B cell (primary cell): Measurements from ENCODE around the gene CCDC50. TPM values are rescaled to one million over a fixed set of nuclear protein-coding genes. Genes with fewer than 3 reads are reported as not detected.

Experiments
- ATAC-seq: fragments of 200-7000 bp; cut with Tn5 transposase; one replicate; pipeline ENCODE4 v1.10.0; 2021; ENCODE audit warnings: low read depth, mild to moderate bottlenecking, moderate number of reproducible peaks, moderate library complexity
- CTCF ChIA-PET: fragments of 350-600 bp; sonication (Branson Sonifier 250); formaldehyde crosslinking; loops from one replicate; lab custom pipeline; 2021; ENCODE audit warnings: antibody characterized with exemption, inconsistent platforms; lab: Charles Lee
- POLR2A ChIA-PET: fragments of 350-600 bp; sonication (Branson Sonifier 250); formaldehyde crosslinking; loops from one replicate; lab custom pipeline; 2021; ENCODE audit warnings: antibody characterized with exemption; lab: Charles Lee
- DNase-seq: peaks from one replicate; pipeline ENCODE4 v3.0.0; 2013
- H2AFZ ChIP-seq: 2 replicates; pipeline ENCODE4 v1.6.1; 2012; ENCODE audit warnings: mild to moderate bottlenecking, low read depth, low read length; ENCODE audit not compliant: insufficient read depth, poor library complexity, severe bottlenecking
- H3K27ac ChIP-seq, 2 donors: 1 replicate in 1 of 2; 2 replicates in 1 of 2; pipeline ENCODE4 v1.5.1; 2012 to 2013; ENCODE audit warnings: low read length in 2 of 2, mild to moderate bottlenecking in 2 of 2, moderate library complexity in 1 of 2
- H3K27me3 ChIP-seq, 4 experiments: fragments of 200-600 bp in 1 of 4; sonication (generic) in 1 of 4; replicated peaks in 1 of 4; 1 replicate in 2 of 4; 2 replicates in 2 of 4; pipeline versions ENCODE4 v1.6.1 to v1.7.0; 2013 to 2016; ENCODE audit warnings: low read length in 3 of 4, mild to moderate bottlenecking in 2 of 4, mixed read lengths in 1 of 4, moderate library complexity in 1 of 4; ENCODE audit not compliant: insufficient read depth in 4 of 4, control insufficient read depth in 3 of 4; ENCODE audit errors: control extremely low read depth in 1 of 4
- H3K36me3 ChIP-seq, 2 experiments: replicated peaks in 1 of 2; 1 replicate in 1 of 2; 2 replicates in 1 of 2; pipeline versions ENCODE4 v1.6.1 to v1.7.1; 2013; ENCODE audit warnings: low read length in 1 of 2; ENCODE audit not compliant: insufficient read depth in 2 of 2, control insufficient read depth in 1 of 2; ENCODE audit errors: control extremely low read depth in 1 of 2, extremely low read depth in 1 of 2
- H3K4me1 ChIP-seq, 2 donors: fragments of 200-600 bp in 1 of 2; sonication (generic) in 1 of 2; 1 replicate in 1 of 2; 2 replicates in 1 of 2; pipeline versions ENCODE4 v1.5.1 to v1.6.1; 2013 to 2017; ENCODE audit warnings: low read length in 2 of 2; ENCODE audit not compliant: control insufficient read depth in 2 of 2, insufficient read depth in 2 of 2
- H3K4me2 ChIP-seq: replicated peaks from 2 replicates; pipeline ENCODE3; 2012; ENCODE audit warnings: mild to moderate bottlenecking, low read depth, low read length; ENCODE audit not compliant: poor library complexity, severe bottlenecking
- H3K4me3 ChIP-seq, 5 experiments: fragments of 200-600 bp in 1 of 5; sonication (generic) in 1 of 5; 1 replicate in 3 of 5; 2 replicates in 2 of 5; pipeline versions ENCODE4 v1.5.1 to v1.7.0; 2011 to 2016; ENCODE audit warnings: low read length in 4 of 5, mild to moderate bottlenecking in 4 of 5, low read depth in 2 of 5, control low read depth in 1 of 5, moderate library complexity in 1 of 5; ENCODE audit not compliant: insufficient read depth in 1 of 5; ENCODE audit errors: control extremely low read depth in 1 of 5, extremely low read depth in 1 of 5
- H3K79me2 ChIP-seq: fragments of 200-600 bp; sonication (generic); one replicate; pipeline ENCODE4 v1.6.0; 2016; ENCODE audit warnings: low read length; ENCODE audit not compliant: control insufficient read depth, insufficient read depth
- H3K9ac ChIP-seq: fragments of 200-600 bp; sonication (generic); 2 replicates; pipeline ENCODE4 v1.6.1; 2017; ENCODE audit warnings: mild to moderate bottlenecking, low read length, moderate library complexity
- H3K9me3 ChIP-seq, 3 donors: one replicate each; pipeline versions ENCODE4 v1.6.1 to v1.7.1; 2013; ENCODE audit warnings: low read length in 2 of 3; ENCODE audit not compliant: control insufficient read depth in 2 of 3, insufficient read depth in 1 of 3; ENCODE audit errors: control extremely low read depth in 1 of 3
- H4K20me1 ChIP-seq: 2 replicates; pipeline ENCODE4 v1.6.0; 2012; ENCODE audit warnings: mild to moderate bottlenecking, low read length; ENCODE audit not compliant: insufficient read depth, control insufficient read depth, poor library complexity, severe bottlenecking
- H3K27ac Mint-ChIP-seq: one replicate; pipeline ENCODE4 v1.8.0; 2021; ENCODE audit warnings: mixed read lengths
- H3K27me3 Mint-ChIP-seq: one replicate; pipeline ENCODE4 v1.8.0; 2021; ENCODE audit warnings: mixed read lengths
- H3K4me1 Mint-ChIP-seq: one replicate; pipeline ENCODE4 v1.8.0; 2021; ENCODE audit warnings: mixed read lengths
- H3K4me3 Mint-ChIP-seq: one replicate; pipeline ENCODE4 v1.8.0; 2021; ENCODE audit warnings: mixed read lengths
- H3K9me3 Mint-ChIP-seq: one replicate; pipeline ENCODE4 v1.8.0; 2022; ENCODE audit warnings: mixed read lengths; ENCODE audit not compliant: insufficient read depth
- EZH2 ChIP-seq: IDR thresholded peaks from 2 replicates; pipeline ENCODE4 v1.6.1; 2012; ENCODE audit warnings: borderline replicate concordance, low read depth, mild to moderate bottlenecking, moderate library complexity, low read length; ENCODE audit not compliant: insufficient read depth, poor library complexity, severe bottlenecking
- WGBS: methylation state at CpG from one replicate; pipeline ENCODE4 v1.1.5; 2013; ENCODE audit warnings: missing lambda C conversion rate; ENCODE audit not compliant: insufficient coverage; 5-methylcytosine and 5-hydroxymethylcytosine counted together
- intact Hi-C: fragments of 100-400 bp; cut with micrococcal nuclease; formaldehyde crosslinking; loops from one replicate; pipeline ENCODE4 v1.10.0; 2022
- polyA plus RNA-seq: library from polyadenylated mRNA; depleted of rRNA; stranded (reverse); fragments of >200 nt; gene quantifications from 2 replicates; pipeline ENCODE4 v1.2.3, GENCODE V29; 2012
- total RNA-seq, 2 donors: library from RNA; stranded (reverse); fragments of 120-200 nt in 1 of 2; gene quantifications; 1 replicate in 1 of 2; 2 replicates in 1 of 2; pipeline versions ENCODE4 v1.2.3 to v1.2.4, GENCODE V29; 2013 to 2022
- TF ChIP-seq, protein P1 (sequence below): fragments of 200-600 bp; IDR thresholded peaks from one replicate; pipeline ENCODE4 v1.8.0; 2022; ENCODE audit warnings: antibody characterized with exemption, mild to moderate bottlenecking

The CCDC50 gene
- total and polyA plus RNA-seq, 2 donors (not counting 1 experiment from before 2014, with no cell fraction given), result 48.7 to 121 TPM

DNA sequence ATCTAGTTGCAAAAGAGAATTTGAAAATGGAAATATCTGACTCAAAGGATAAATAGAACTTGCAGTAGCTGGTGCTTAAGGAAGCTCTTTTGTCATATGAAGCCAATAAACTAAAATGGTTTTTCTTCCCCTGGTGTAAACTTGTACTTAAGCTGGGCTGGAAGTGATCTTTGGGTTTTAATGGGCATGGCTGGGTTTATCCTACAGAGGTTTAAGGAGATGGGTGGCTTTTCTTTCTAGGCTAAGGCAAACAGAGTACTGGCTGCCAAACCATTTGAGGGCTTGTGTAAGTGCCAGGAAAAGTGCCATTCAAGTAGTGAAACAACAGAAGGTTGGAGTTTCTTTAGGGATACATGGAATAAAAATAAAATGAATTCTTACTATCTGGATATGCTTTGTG, 13.2 kb downstream of the CCDC50 start:
- Histone ChIP-seq H3K4me2 (no peak overlapping the region), H4K20me1 (peaks cover 35% of the 10 kb centered on the region), H3K4me1 (peaks cover 31 to 66% of the 10 kb centered on the region in 2 donors), H3K4me3 (no peak overlapping the region), H3K79me2 (peaks cover 100% of the 10 kb centered on the region), H3K9me3 (no peaks in the 10 kb centered on the region), H3K9ac (no peak overlapping the region), H2AFZ (no peak overlapping the region), H3K27ac (peak overlapping the region in 1 of 2 donors; percentile 4), H3K27me3 (no peaks in the 10 kb centered on the region), H3K36me3 (peaks cover 3 to 5% of the 10 kb centered on the region in 2 experiments)
- Mint-ChIP-seq H3K27ac (peak overlapping the region; percentile 6), H3K9me3 (no peaks in the 10 kb centered on the region), H3K4me3 (peak overlapping the region; percentile 4), H3K4me1 (peaks cover 88% of the 10 kb centered on the region), H3K27me3 (no peaks in the 10 kb centered on the region)
- POLR2A ChIA-PET, result no interaction called here
- CTCF ChIA-PET, result interaction anchor here (0.6 to 0.9 kb wide), 2 partner anchors 14 to 16 kb away, joined by 3 read pairs; no protein-coding TSS in a partner anchor
- TF ChIP-seq, protein P1, sequence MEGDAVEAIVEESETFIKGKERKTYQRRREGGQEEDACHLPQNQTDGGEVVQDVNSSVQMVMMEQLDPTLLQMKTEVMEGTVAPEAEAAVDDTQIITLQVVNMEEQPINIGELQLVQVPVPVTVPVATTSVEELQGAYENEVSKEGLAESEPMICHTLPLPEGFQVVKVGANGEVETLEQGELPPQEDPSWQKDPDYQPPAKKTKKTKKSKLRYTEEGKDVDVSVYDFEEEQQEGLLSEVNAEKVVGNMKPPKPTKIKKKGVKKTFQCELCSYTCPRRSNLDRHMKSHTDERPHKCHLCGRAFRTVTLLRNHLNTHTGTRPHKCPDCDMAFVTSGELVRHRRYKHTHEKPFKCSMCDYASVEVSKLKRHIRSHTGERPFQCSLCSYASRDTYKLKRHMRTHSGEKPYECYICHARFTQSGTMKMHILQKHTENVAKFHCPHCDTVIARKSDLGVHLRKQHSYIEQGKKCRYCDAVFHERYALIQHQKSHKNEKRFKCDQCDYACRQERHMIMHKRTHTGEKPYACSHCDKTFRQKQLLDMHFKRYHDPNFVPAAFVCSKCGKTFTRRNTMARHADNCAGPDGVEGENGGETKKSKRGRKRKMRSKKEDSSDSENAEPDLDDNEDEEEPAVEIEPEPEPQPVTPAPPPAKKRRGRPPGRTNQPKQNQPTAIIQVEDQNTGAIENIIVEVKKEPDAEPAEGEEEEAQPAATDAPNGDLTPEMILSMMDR, result no peak
- no peak for TF ChIP-seq EZH2
- DNase-seq, result no peak
- no peak for ATAC-seq
- intact Hi-C loops, result loop anchor here (2.0 kb wide), 1 partner anchor 14 kb away; no protein-coding TSS in a partner anchor

DNA sequence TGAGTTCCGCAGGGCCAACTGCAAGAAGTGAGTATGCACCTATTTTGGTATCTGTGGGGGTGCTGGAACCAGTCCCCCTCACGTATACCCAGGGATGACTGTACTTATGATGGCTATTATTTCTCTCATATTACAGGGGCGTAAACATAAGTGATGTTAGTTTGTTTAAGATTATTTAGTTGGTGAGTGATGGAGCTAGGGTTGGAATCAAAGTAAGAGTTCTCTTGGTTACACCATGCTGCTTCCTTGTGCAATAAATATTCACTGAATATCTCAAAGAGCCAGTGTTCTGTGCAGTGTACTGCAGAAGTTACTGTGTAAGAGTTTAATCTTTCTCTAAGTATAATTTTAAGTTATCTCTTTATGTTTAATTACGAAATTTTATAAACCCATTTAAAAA, 13.9 kb downstream of the CCDC50 start:
- Histone ChIP-seq H3K27me3 (no peaks in the 10 kb centered on the region), H4K20me1 (peaks cover 35% of the 10 kb centered on the region), H3K79me2 (peaks cover 100% of the 10 kb centered on the region), H3K27ac (no peak overlapping the region), H3K4me1 (peaks cover 30 to 67% of the 10 kb centered on the region in 2 donors), H3K4me2 (no peak overlapping the region), H3K9ac (no peak overlapping the region), H2AFZ (no peak overlapping the region), H3K9me3 (no peaks in the 10 kb centered on the region), H3K4me3 (no peak overlapping the region), H3K36me3 (peaks cover 3 to 5% of the 10 kb centered on the region in 2 experiments)
- WGBS, result no CpG with 5 or more reads among the region's 4 CpGs
- H3K27me3 Mint-ChIP-seq, result no peaks in the 10 kb centered on the region
- DNase-seq (no peak), ATAC-seq (no peak)
- H3K4me3 Mint-ChIP-seq, result peak overlapping the region; percentile 11
- peaks cover 88% of the 10 kb centered on the region for H3K4me1 Mint-ChIP-seq
- no peaks in the 10 kb centered on the region for H3K9me3 Mint-ChIP-seq
- TF ChIP-seq, protein P1, result no peak
- TF ChIP-seq EZH2, result no peak
- H3K27ac Mint-ChIP-seq, result peak overlapping the region; percentile 60
- POLR2A ChIA-PET, result no interaction called here
- intact Hi-C loops, result loop anchor here (2.0 kb wide), 1 partner anchor 14 kb away; no protein-coding TSS in a partner anchor
- CTCF ChIA-PET, result no interaction called here
